GM23338 (cell line): ENCODE data around the gene EMC6. TPM values are rescaled to one million over a fixed set of nuclear protein-coding genes. Genes with fewer than 3 reads are reported as not detected.

Experiments used
- ATAC-seq: fragments of 200-7000 bp; cut with Tn5 transposase; 3 replicates; pipeline ENCODE4 v1.9.1; 2020
- DNase-seq: peaks from one replicate; pipeline ENCODE4 v3.0.0-alpha.2; 2015; ENCODE audit warnings: low spot score
- H2AFZ ChIP-seq: fragments of 200-600 bp; sonication (generic); 2 replicates; pipeline ENCODE4 v1.8.0; 2016; ENCODE audit warnings: antibody characterized with exemption, mild to moderate bottlenecking, moderate library complexity
- H3F3A ChIP-seq: fragments of 200-600 bp; sonication (generic); replicated peaks from 2 replicates; pipeline ENCODE4 v1.8.0; 2017; ENCODE audit warnings: antibody characterized with exemption, mixed run types, low read depth
- H3K27ac ChIP-seq: fragments of 200-600 bp; sonication (generic); 2 replicates; pipeline ENCODE4 v1.6.1; 2016; ENCODE audit warnings: low read depth
- H3K27me3 ChIP-seq: fragments of 200-600 bp; sonication (generic); 2 replicates; pipeline ENCODE4 v1.8.0; 2016; ENCODE audit warnings: mild to moderate bottlenecking, mixed run types, moderate library complexity; ENCODE audit not compliant: insufficient read depth
- H3K36me3 ChIP-seq: fragments of 200-600 bp; sonication (generic); 2 replicates; pipeline ENCODE4 v1.8.0; 2016; ENCODE audit warnings: mild to moderate bottlenecking; ENCODE audit not compliant: insufficient read depth
- H3K4me1 ChIP-seq: fragments of 200-600 bp; sonication (generic); 2 replicates; pipeline ENCODE4 v1.8.0; 2016; ENCODE audit warnings: mild to moderate bottlenecking, moderate library complexity; ENCODE audit not compliant: insufficient read depth
- H3K4me2 ChIP-seq: fragments of 200-600 bp; sonication (generic); 2 replicates; pipeline ENCODE4 v1.7.1; 2017; ENCODE audit warnings: mixed run types
- H3K4me3 ChIP-seq: fragments of 200-600 bp; sonication (generic); 2 replicates; pipeline ENCODE4 v1.6.1; 2016; ENCODE audit warnings: mixed run types
- H3K79me2 ChIP-seq: fragments of 200-600 bp; sonication (generic); replicated peaks from 2 replicates; pipeline ENCODE4 v1.8.0; 2017; ENCODE audit warnings: mild to moderate bottlenecking; ENCODE audit not compliant: insufficient read depth
- H3K9me2 ChIP-seq: fragments of 200-600 bp; sonication (generic); 2 replicates; pipeline ENCODE4 v1.8.0; 2017; ENCODE audit not compliant: insufficient read depth
- H4K20me1 ChIP-seq: fragments of 200-600 bp; sonication (generic); replicated peaks from 2 replicates; pipeline ENCODE4 v1.8.0; 2017; ENCODE audit warnings: mild to moderate bottlenecking; ENCODE audit not compliant: insufficient read depth
- H3K27ac Mint-ChIP-seq: 2 replicates; pipeline ENCODE4 v1.8.0; 2020; ENCODE audit warnings: inconsistent platforms, mild to moderate bottlenecking, moderate library complexity, mixed read lengths
- H3K27me3 Mint-ChIP-seq: 3 replicates; pipeline ENCODE4 v1.8.0; 2022; ENCODE audit warnings: low read depth, mild to moderate bottlenecking, moderate library complexity, mixed read lengths, inconsistent platforms; ENCODE audit not compliant: insufficient read depth, poor library complexity
- H3K36me3 Mint-ChIP-seq: 3 replicates; pipeline ENCODE4 v1.8.0; 2021; ENCODE audit warnings: low read depth, mild to moderate bottlenecking, inconsistent platforms, moderate library complexity, mixed read lengths
- H3K4me1 Mint-ChIP-seq: 3 replicates; pipeline ENCODE4 v1.8.0; 2020; ENCODE audit warnings: mild to moderate bottlenecking, inconsistent platforms, mixed read lengths
- H3K4me3 Mint-ChIP-seq: 3 replicates; pipeline ENCODE4 v1.8.0; 2021; ENCODE audit warnings: moderate library complexity, mild to moderate bottlenecking, inconsistent platforms, mixed read lengths
- H3K9me3 Mint-ChIP-seq: 3 replicates; pipeline ENCODE4 v1.8.0; 2020; ENCODE audit warnings: moderate library complexity, mild to moderate bottlenecking, inconsistent platforms, mixed read lengths
- CREB1 ChIP-seq: fragments of 250-450 bp; sonication (Bioruptor Pico); IDR thresholded peaks from 2 replicates; pipeline ENCODE4 v1.5.0; 2020; ENCODE audit warnings: low read depth, mild to moderate bottlenecking, moderate library complexity
- JUNB ChIP-seq: IDR thresholded peaks from one replicate; pipeline ENCODE4 v1.6.1; 2016; ENCODE audit warnings: antibody characterized with exemption; ENCODE audit not compliant: unreplicated experiment
- NANOG ChIP-seq: IDR thresholded peaks from 2 replicates; pipeline ENCODE4 v1.6.1; 2016; ENCODE audit warnings: antibody characterized with exemption, borderline replicate concordance
- STAT1 ChIP-seq: IDR thresholded peaks from one replicate; pipeline ENCODE4 v1.6.1; 2016; ENCODE audit warnings: antibody characterized with exemption; ENCODE audit not compliant: unreplicated experiment
- ZNF114 ChIP-seq: fragments of 250-450 bp; sonication (Bioruptor Pico); IDR thresholded peaks from 2 replicates; pipeline ENCODE4 v1.5.0; 2020; ENCODE audit warnings: mild to moderate bottlenecking, moderate library complexity
- polyA plus RNA-seq: library from polyadenylated mRNA; unstranded; fragments of >200 nt; fragmentation: Nextera tagmentation; extraction: Ambion mirVana; gene quantifications from 2 replicates; pipeline ENCODE4 v1.2.1, GENCODE V29; 2016
- total RNA-seq: library from RNA; depleted of rRNA; stranded (reverse); fragments of >200 nt; shearing (Covaris generic); gene quantifications from 2 replicates; pipeline ENCODE4 v1.2.3, GENCODE V29; 2014
- TF ChIP-seq, protein P1 (sequence below): IDR thresholded peaks from one replicate; pipeline ENCODE4 v1.6.1; 2018; ENCODE audit warnings: antibody characterized with exemption; ENCODE audit not compliant: unreplicated experiment
- TF ChIP-seq, protein P2 (sequence below): fragments of 250-450 bp; sonication (Bioruptor Pico); IDR thresholded peaks from 2 replicates; pipeline ENCODE4 v1.5.0; 2020; ENCODE audit warnings: mild to moderate bottlenecking, moderate library complexity
- TF ChIP-seq, protein P3 (sequence below): IDR thresholded peaks from 2 replicates; pipeline ENCODE4 v1.6.1; 2016; ENCODE audit warnings: antibody characterized with exemption

Gene EMC6
- total and polyA plus RNA-seq, 2 experiments from 2014 or later: 48.0 to 230 TPM

DNA sequence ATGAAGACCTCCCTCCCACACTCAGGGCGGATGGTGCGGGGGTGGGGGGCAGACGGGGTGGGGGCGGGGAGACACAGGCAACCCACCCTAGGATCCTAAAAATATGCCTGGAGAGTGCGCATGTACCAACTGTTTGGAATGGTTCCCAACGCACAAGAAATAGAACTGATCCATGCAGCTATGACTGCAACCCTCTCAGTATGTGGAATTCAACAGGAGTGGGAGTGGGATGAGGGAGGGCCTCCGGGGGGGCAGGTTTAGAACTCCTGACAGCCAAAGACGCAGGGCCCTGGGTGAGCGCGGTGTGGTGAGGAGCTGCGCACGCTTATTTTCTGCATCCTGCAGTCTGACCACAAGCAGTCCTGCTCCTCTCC is 28.5 kb downstream of the EMC6 start:
- H3K4me1 Mint-ChIP-seq: peaks cover 7% of the 10 kb centered on the region; the same call in 2 of the 3 replicates
- ATAC-seq (no peak), DNase-seq (no peak)
- H2AFZ ChIP-seq: no peak overlapping the region
- H3K27ac Mint-ChIP-seq: no peak overlapping the region
- peaks cover 16% of the 10 kb centered on the region; the same call in 1 of the 2 replicates for H3K4me1 ChIP-seq
- no peak overlapping the region for H3K27ac ChIP-seq
- peaks cover 9% of the 10 kb centered on the region; the same call in 2 of the 3 replicates for H3K9me3 Mint-ChIP-seq
- H4K20me1 ChIP-seq: no peaks in the 10 kb centered on the region
- H3K27me3 Mint-ChIP-seq: peaks cover 27% of the 10 kb centered on the region
- H3K4me3 ChIP-seq: no peak overlapping the region
- H3K79me2 ChIP-seq: no peaks in the 10 kb centered on the region
- H3F3A ChIP-seq: 0 out of 2 replicates have a peak, but pooled peaks cover 7% of the 10 kb centered on the region
- H3K9me2 ChIP-seq: no peaks in the 10 kb centered on the region
- H3K36me3 ChIP-seq: no peaks in the 10 kb centered on the region
- H3K36me3 Mint-ChIP-seq: peaks cover 5% of the 10 kb centered on the region; the same call in 2 of the 3 replicates
- H3K4me3 Mint-ChIP-seq: no peak overlapping the region
- H3K27me3 ChIP-seq: peaks cover 25% of the 10 kb centered on the region
- TF ChIP-seq, protein P1, sequence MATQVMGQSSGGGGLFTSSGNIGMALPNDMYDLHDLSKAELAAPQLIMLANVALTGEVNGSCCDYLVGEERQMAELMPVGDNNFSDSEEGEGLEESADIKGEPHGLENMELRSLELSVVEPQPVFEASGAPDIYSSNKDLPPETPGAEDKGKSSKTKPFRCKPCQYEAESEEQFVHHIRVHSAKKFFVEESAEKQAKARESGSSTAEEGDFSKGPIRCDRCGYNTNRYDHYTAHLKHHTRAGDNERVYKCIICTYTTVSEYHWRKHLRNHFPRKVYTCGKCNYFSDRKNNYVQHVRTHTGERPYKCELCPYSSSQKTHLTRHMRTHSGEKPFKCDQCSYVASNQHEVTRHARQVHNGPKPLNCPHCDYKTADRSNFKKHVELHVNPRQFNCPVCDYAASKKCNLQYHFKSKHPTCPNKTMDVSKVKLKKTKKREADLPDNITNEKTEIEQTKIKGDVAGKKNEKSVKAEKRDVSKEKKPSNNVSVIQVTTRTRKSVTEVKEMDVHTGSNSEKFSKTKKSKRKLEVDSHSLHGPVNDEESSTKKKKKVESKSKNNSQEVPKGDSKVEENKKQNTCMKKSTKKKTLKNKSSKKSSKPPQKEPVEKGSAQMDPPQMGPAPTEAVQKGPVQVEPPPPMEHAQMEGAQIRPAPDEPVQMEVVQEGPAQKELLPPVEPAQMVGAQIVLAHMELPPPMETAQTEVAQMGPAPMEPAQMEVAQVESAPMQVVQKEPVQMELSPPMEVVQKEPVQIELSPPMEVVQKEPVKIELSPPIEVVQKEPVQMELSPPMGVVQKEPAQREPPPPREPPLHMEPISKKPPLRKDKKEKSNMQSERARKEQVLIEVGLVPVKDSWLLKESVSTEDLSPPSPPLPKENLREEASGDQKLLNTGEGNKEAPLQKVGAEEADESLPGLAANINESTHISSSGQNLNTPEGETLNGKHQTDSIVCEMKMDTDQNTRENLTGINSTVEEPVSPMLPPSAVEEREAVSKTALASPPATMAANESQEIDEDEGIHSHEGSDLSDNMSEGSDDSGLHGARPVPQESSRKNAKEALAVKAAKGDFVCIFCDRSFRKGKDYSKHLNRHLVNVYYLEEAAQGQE: no peak
- TF ChIP-seq ZNF114: no peak
- TF ChIP-seq, protein P2, sequence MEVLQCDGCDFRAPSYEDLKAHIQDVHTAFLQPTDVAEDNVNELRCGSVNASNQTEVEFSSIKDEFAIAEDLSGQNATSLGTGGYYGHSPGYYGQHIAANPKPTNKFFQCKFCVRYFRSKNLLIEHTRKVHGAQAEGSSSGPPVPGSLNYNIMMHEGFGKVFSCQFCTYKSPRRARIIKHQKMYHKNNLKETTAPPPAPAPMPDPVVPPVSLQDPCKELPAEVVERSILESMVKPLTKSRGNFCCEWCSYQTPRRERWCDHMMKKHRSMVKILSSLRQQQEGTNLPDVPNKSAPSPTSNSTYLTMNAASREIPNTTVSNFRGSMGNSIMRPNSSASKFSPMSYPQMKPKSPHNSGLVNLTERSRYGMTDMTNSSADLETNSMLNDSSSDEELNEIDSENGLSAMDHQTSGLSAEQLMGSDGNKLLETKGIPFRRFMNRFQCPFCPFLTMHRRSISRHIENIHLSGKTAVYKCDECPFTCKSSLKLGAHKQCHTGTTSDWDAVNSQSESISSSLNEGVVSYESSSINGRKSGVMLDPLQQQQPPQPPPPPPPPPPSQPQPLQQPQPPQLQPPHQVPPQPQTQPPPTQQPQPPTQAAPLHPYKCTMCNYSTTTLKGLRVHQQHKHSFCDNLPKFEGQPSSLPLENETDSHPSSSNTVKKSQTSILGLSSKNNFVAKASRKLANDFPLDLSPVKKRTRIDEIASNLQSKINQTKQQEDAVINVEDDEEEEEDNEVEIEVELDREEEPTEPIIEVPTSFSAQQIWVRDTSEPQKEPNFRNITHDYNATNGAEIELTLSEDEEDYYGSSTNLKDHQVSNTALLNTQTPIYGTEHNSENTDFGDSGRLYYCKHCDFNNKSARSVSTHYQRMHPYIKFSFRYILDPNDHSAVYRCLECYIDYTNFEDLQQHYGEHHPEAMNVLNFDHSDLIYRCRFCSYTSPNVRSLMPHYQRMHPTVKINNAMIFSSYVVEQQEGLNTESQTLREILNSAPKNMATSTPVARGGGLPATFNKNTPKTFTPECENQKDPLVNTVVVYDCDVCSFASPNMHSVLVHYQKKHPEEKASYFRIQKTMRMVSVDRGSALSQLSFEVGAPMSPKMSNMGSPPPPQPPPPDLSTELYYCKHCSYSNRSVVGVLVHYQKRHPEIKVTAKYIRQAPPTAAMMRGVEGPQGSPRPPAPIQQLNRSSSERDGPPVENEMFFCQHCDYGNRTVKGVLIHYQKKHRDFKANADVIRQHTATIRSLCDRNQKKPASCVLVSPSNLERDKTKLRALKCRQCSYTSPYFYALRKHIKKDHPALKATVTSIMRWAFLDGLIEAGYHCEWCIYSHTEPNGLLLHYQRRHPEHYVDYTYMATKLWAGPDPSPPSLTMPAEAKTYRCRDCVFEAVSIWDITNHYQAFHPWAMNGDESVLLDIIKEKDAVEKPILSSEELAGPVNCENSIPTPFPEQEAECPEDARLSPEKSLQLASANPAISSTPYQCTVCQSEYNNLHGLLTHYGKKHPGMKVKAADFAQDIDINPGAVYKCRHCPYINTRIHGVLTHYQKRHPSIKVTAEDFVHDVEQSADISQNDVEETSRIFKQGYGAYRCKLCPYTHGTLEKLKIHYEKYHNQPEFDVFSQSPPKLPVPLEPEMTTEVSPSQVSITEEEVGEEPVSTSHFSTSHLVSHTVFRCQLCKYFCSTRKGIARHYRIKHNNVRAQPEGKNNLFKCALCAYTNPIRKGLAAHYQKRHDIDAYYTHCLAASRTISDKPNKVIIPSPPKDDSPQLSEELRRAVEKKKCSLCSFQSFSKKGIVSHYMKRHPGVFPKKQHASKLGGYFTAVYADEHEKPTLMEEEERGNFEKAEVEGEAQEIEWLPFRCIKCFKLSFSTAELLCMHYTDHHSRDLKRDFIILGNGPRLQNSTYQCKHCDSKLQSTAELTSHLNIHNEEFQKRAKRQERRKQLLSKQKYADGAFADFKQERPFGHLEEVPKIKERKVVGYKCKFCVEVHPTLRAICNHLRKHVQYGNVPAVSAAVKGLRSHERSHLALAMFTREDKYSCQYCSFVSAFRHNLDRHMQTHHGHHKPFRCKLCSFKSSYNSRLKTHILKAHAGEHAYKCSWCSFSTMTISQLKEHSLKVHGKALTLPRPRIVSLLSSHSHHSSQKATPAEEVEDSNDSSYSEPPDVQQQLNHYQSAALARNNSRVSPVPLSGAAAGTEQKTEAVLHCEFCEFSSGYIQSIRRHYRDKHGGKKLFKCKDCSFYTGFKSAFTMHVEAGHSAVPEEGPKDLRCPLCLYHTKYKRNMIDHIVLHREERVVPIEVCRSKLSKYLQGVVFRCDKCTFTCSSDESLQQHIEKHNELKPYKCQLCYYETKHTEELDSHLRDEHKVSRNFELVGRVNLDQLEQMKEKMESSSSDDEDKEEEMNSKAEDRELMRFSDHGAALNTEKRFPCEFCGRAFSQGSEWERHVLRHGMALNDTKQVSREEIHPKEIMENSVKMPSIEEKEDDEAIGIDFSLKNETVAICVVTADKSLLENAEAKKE (CRISPR knock-in tag): no peak
- TF ChIP-seq CREB1: no peak
- no peak for TF ChIP-seq NANOG
- TF ChIP-seq, protein P3, sequence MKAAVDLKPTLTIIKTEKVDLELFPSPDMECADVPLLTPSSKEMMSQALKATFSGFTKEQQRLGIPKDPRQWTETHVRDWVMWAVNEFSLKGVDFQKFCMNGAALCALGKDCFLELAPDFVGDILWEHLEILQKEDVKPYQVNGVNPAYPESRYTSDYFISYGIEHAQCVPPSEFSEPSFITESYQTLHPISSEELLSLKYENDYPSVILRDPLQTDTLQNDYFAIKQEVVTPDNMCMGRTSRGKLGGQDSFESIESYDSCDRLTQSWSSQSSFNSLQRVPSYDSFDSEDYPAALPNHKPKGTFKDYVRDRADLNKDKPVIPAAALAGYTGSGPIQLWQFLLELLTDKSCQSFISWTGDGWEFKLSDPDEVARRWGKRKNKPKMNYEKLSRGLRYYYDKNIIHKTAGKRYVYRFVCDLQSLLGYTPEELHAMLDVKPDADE: no peak
- no peak for TF ChIP-seq STAT1
- TF ChIP-seq JUNB: no peak
- H3K4me2 ChIP-seq: no peak overlapping the region
